ENCODE results near the gene PAOX.

- TF ChIP-seq, protein P1, sequence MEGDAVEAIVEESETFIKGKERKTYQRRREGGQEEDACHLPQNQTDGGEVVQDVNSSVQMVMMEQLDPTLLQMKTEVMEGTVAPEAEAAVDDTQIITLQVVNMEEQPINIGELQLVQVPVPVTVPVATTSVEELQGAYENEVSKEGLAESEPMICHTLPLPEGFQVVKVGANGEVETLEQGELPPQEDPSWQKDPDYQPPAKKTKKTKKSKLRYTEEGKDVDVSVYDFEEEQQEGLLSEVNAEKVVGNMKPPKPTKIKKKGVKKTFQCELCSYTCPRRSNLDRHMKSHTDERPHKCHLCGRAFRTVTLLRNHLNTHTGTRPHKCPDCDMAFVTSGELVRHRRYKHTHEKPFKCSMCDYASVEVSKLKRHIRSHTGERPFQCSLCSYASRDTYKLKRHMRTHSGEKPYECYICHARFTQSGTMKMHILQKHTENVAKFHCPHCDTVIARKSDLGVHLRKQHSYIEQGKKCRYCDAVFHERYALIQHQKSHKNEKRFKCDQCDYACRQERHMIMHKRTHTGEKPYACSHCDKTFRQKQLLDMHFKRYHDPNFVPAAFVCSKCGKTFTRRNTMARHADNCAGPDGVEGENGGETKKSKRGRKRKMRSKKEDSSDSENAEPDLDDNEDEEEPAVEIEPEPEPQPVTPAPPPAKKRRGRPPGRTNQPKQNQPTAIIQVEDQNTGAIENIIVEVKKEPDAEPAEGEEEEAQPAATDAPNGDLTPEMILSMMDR (IDR thresholded peaks at IDR 0.05) = no peak
- TF ChIP-seq EZH2phosphoT487 (IDR thresholded peaks at IDR 0.05) = no peak
Observed at GRCh38 chr10:133355991-133356390, 23.1 kb upstream of the PAOX start.
